T-helper 22 cell (primary cell): ENCODE data around the gene RAMP2.
"Not testable (repeated sequence)": the region's sequence is repeated elsewhere in the genome, so short reads cannot be mapped to it uniquely, and the experiment has no call there.

Source experiments
- DNase-seq: peaks from one replicate; pipeline ENCODE4 v3.0.0-alpha.2; 2020; ENCODE audit warnings: low read depth

RAMP2 gene

GRCh38 chr17:42760652-42761581, at the start of gene RAMP2:
Gene RAMP2, plus strand, starts transcription at chr17:42761227. Its CDS starts 35 bp downstream, at chr17:42761262.
- DNase-seq: no peak

- no peak for DNase-seq
Measured at GRCh38 chr17:42720996-42721583, 39.9 kb upstream of the RAMP2 start.

GRCh38 chr17:42723636-42724035, 37.4 kb upstream of the RAMP2 start:
- DNase-seq: no peak

GRCh38 chr17:42725143-42725542, 35.9 kb upstream of the RAMP2 start:
- DNase-seq: no peak

- no peak for DNase-seq
Measured at GRCh38 chr17:42740699-42741098, 20.3 kb upstream of the RAMP2 start.

GRCh38 chr17:42742916-42743315, 18.1 kb upstream of the RAMP2 start:
- not testable (repeated sequence) for DNase-seq

GRCh38 chr17:42743595-42744282, 17.3 kb upstream of the RAMP2 start:
- DNase-seq: no peak

- DNase-seq: peak; percentile 68
Measured at GRCh38 chr17:42744283-42744805, 16.7 kb upstream of the RAMP2 start.

GRCh38 chr17:42744806-42745617, 16.0 kb upstream of the RAMP2 start, which contains the start of gene EZH1:
Gene EZH1, minus strand, starts transcription at chr17:42745040. Its CDS starts 16,099 bp downstream, at chr17:42728941.
- peak; percentile 81 for DNase-seq

GRCh38 chr17:42748202-42748907, 12.7 kb upstream of the RAMP2 start:
- no peak for DNase-seq

- DNase-seq: no peak
Measured at GRCh38 chr17:42748908-42749798, 11.9 kb upstream of the RAMP2 start.

GRCh38 chr17:42750739-42751344, 10.2 kb upstream of the RAMP2 start:
- no peak for DNase-seq

- no peak for DNase-seq
Measured at GRCh38 chr17:42751628-42752027, 9.4 kb upstream of the RAMP2 start.

- no peak for DNase-seq
Measured at GRCh38 chr17:42754782-42755181, 6.2 kb upstream of the RAMP2 start.

- DNase-seq: no peak
Measured at GRCh38 chr17:42759982-42760651, 910 bp upstream of the RAMP2 start.

GRCh38 chr17:42761638-42762037, 611 bp downstream of the RAMP2 start:
- no peak for DNase-seq

- DNase-seq: no peak
Measured at GRCh38 chr17:42766124-42766523, 5.1 kb downstream of the RAMP2 start.

GRCh38 chr17:42767512-42767911, 6.5 kb downstream of the RAMP2 start:
- DNase-seq: no peak

GRCh38 chr17:42768006-42768405, 7.0 kb downstream of the RAMP2 start:
- DNase-seq: not testable (repeated sequence)
